Left ventricle myocardium inferior (tissue), 1 donor: ENCODE measurements around the gene ROS1. TPM values are rescaled to one million over a fixed set of nuclear protein-coding genes. Genes with fewer than 3 reads are reported as not detected.

Source experiments
- DNase-seq: peaks from one replicate; pipeline ENCODE4 v3.0.0-alpha.2; 2020
- H3K27ac ChIP-seq: fragments of 200-600 bp; replicated peaks from 2 replicates; pipeline ENCODE4 v1.8.0; 2021
- H3K27me3 ChIP-seq: fragments of 200-600 bp; 2 replicates; pipeline ENCODE4 v1.8.0; 2021; ENCODE audit warnings: low read depth
- H3K36me3 ChIP-seq: fragments of 200-600 bp; 2 replicates; pipeline ENCODE4 v1.8.0; 2021
- H3K4me1 ChIP-seq: fragments of 200-600 bp; 2 replicates; pipeline ENCODE4 v1.8.0; 2021
- H3K4me3 ChIP-seq: fragments of 200-600 bp; 2 replicates; pipeline ENCODE4 v1.8.0; 2021; ENCODE audit warnings: mild to moderate bottlenecking, moderate library complexity
- H3K9me3 ChIP-seq: fragments of 200-600 bp; replicated peaks from 2 replicates; pipeline ENCODE4 v1.8.0; 2021
- CTCF ChIP-seq: fragments of 200-600 bp; IDR thresholded peaks from 2 replicates; pipeline ENCODE4 v1.8.0; 2021; ENCODE audit warnings: antibody characterized with exemption, mild to moderate bottlenecking, borderline replicate concordance
- intact Hi-C: fragments of 100-400 bp; cut with micrococcal nuclease; formaldehyde crosslinking; loops from one replicate; pipeline ENCODE4 v1.11.0; 2022
- total RNA-seq: library from RNA; stranded (reverse); fragmentation: NEBNext Ultra II Directional; extraction: Animal tissue kit (Norgen Biotek cat#: 25700); gene quantifications from one replicate; pipeline ENCODE4 v1.2.1, GENCODE V29; 2021
- donor health status: DM: no; HTN: yes; CAD: no; lungs with severe emphysema.

Gene ROS1
- total RNA-seq, 1 donor from 2014 or later = 0.08 TPM

- Histone ChIP-seq H3K36me3 (no peaks in the 10 kb centered on the region), H3K27me3 (no peaks in the 10 kb centered on the region), H3K27ac (no peak overlapping the region), H3K9me3 (no peaks in the 10 kb centered on the region), H3K4me1 (no peaks in the 10 kb centered on the region), H3K4me3 (no peak overlapping the region)
- DNase-seq = no peak
- no peak for TF ChIP-seq CTCF
- intact Hi-C loops = no loop called here
These were observed 126.8 kb downstream of the ROS1 start for GRCh38 chr6:117298941-117299340.

GRCh38 chr6:117290173-117290846 lies 135.4 kb downstream of the ROS1 start:
- H3K4me1 ChIP-seq = peaks cover 8% of the 10 kb centered on the region
- no peaks in the 10 kb centered on the region for H3K36me3 ChIP-seq
- no peak overlapping the region for H3K27ac ChIP-seq
- no peaks in the 10 kb centered on the region for H3K9me3 ChIP-seq
- no peak for TF ChIP-seq CTCF
- H3K27me3 ChIP-seq = peaks cover 4% of the 10 kb centered on the region
- intact Hi-C loops = no loop called here
- no peak for DNase-seq
- H3K4me3 ChIP-seq = no peak overlapping the region

GRCh38 chr6:117288083-117288715 lies 137.5 kb downstream of the ROS1 start:
- intact Hi-C loops = no loop called here
- no peak overlapping the region for H3K4me3 ChIP-seq

GRCh38 chr6:117280922-117281321 lies 144.8 kb downstream of the ROS1 start:
- peak; percentile 29 for TF ChIP-seq CTCF
- intact Hi-C loops = no loop called here

More at GRCh38 chr6:117288083-117288715, 137.5 kb downstream of the ROS1 start:
- peaks cover 8% of the 10 kb centered on the region for H3K4me1 ChIP-seq
- peaks cover 4% of the 10 kb centered on the region for H3K27me3 ChIP-seq
- H3K9me3 ChIP-seq = peaks cover 6% of the 10 kb centered on the region
- no peak for DNase-seq
- H3K36me3 ChIP-seq = no peaks in the 10 kb centered on the region
- no peak overlapping the region for H3K27ac ChIP-seq
- no peak for TF ChIP-seq CTCF

GRCh38 chr6:117276778-117277316 lies 148.9 kb downstream of the ROS1 start:
- H3K27me3 ChIP-seq = peaks cover 91% of the 10 kb centered on the region
- no peaks in the 10 kb centered on the region for H3K9me3 ChIP-seq
- intact Hi-C loops = no loop called here

More at GRCh38 chr6:117280922-117281321, 144.8 kb downstream of the ROS1 start:
- DNase-seq = no peak
- Histone ChIP-seq H3K36me3 (no peaks in the 10 kb centered on the region), H3K4me3 (no peak overlapping the region), H3K27ac (no peak overlapping the region), H3K9me3 (peaks cover 6% of the 10 kb centered on the region), H3K27me3 (peaks cover 50% of the 10 kb centered on the region), H3K4me1 (no peaks in the 10 kb centered on the region)

More at GRCh38 chr6:117276778-117277316, 148.9 kb downstream of the ROS1 start:
- H3K4me1 ChIP-seq = no peaks in the 10 kb centered on the region
- no peak overlapping the region for H3K4me3 ChIP-seq
- TF ChIP-seq CTCF = no peak
- no peaks in the 10 kb centered on the region for H3K36me3 ChIP-seq
- no peak for DNase-seq
- no peak overlapping the region for H3K27ac ChIP-seq
